Coronary artery (tissue), 2 donors: ENCODE measurements around the gene CEP170.
A peak's percentile ranks its signal among the peaks of the same experiment; 100 is the strongest.
"Not testable (repeated sequence)": the region's sequence is repeated elsewhere in the genome, so short reads cannot be mapped to it uniquely, and the experiment has no call there.

Experiments
- DNase-seq: peaks from one replicate; pipeline ENCODE4 v3.0.0-alpha.2; 2017; ENCODE audit warnings: low spot score
- H3K27ac ChIP-seq, 2 donors: fragments of 200-600 bp; sonication (generic); one replicate each; pipeline ENCODE4 v1.5.1; 2016 to 2019
- H3K4me3 ChIP-seq: fragments of 200-600 bp; sonication (generic); 2 replicates; pipeline ENCODE4 v1.5.1; 2016; ENCODE audit warnings: mild to moderate bottlenecking, moderate library complexity
- TF ChIP-seq, protein P1 (sequence below): fragments of 200-600 bp; sonication (generic); IDR thresholded peaks from one replicate; pipeline ENCODE4 v1.5.1; 2019; ENCODE audit warnings: antibody characterized with exemption

Gene CEP170

DNA sequence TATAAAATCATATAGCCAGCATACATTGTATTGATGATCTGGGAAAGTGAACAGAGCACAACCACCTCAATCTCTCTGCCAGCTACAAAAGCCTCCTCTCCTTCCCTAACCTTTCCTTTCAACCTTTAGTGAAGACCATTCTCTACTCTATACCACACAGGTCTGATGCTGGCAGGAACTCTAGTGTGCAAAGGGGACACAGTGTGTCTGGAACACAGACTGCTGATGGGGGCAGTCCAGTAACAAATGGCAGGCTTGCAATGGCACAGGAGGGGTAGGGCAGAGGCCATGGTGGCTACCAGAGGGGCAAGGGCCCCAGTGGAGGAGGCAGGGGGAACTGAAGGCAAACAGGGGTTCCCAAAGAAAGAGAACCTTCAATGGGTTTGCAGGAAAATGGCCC is 37.0 kb downstream of the CEP170 start:
- H3K4me3 ChIP-seq = no peak overlapping the region
- no peak for DNase-seq
- TF ChIP-seq, protein P1, sequence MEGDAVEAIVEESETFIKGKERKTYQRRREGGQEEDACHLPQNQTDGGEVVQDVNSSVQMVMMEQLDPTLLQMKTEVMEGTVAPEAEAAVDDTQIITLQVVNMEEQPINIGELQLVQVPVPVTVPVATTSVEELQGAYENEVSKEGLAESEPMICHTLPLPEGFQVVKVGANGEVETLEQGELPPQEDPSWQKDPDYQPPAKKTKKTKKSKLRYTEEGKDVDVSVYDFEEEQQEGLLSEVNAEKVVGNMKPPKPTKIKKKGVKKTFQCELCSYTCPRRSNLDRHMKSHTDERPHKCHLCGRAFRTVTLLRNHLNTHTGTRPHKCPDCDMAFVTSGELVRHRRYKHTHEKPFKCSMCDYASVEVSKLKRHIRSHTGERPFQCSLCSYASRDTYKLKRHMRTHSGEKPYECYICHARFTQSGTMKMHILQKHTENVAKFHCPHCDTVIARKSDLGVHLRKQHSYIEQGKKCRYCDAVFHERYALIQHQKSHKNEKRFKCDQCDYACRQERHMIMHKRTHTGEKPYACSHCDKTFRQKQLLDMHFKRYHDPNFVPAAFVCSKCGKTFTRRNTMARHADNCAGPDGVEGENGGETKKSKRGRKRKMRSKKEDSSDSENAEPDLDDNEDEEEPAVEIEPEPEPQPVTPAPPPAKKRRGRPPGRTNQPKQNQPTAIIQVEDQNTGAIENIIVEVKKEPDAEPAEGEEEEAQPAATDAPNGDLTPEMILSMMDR = no peak
- H3K27ac ChIP-seq = no peak overlapping the region

DNA sequence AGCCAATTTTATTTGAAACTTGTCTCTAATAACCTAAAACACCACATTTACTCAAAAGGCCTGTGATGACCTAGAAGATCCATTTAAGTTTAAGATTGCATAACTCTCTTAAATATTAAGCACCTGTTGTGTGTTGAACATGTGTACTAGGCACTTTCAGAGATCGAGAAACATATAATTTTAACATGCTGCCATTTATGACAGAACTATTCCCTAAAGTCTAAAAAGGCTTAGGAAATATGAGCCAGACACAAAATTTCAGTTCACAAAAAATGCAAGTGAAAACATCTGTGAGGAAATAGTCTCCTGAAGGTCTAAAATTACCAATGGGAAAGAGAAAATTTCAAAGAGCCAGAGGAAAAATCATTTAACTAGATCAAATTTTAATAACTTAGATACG is 37.7 kb downstream of the CEP170 start:
- TF ChIP-seq, protein P1 = no peak
- no peak for DNase-seq
- no peak overlapping the region for H3K27ac ChIP-seq
- H3K4me3 ChIP-seq = no peak overlapping the region

DNA sequence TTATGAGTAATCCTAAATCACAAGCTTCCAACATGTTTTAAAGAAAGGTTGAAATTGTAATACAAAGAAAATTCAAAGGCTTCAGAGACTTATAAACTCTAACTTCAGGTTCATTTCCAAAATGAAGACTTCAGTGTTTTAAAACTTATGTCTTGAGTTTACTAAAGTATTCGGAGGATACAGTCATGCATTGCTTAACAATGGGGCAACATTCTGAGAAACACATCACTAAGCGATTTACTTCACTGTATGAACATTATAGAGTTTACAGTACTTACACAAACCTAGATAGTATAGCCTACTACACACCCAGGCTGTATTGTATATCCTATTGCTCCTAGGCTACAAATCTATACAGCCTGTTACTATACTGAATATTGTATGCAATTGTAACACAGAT is 38.3 kb downstream of the CEP170 start:
- DNase-seq = no peak
- H3K27ac ChIP-seq = no peak overlapping the region
- TF ChIP-seq, protein P1 = no peak
- no peak overlapping the region for H3K4me3 ChIP-seq

DNA sequence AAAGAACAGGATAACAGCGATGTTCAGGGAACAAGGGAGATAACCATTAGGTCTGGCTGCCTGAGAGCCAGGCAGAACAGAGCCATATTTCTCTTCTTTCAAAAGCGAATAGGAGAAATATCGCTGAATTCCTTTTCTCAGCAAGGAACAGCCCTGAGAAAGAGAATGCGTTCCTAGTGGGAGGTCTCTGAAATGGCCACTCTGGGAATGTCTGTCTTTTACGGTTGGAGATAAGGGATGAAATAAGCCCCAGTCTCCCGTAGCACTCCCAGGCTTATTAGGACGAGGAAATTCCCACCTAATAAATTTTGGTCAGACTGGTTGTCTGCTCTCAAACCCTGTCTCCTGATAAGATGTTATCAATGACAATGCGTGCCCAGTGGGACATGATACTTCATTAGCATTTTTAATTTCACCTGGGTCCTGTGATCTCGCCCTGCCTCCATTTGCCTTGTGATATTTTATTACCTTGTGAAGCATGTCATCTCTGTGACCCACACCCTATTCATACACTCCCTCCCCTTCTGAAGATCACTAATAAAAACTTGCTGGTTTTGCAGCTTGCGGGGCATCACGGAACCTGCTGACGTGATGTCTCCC is 39.7 kb downstream of the CEP170 start:
- not testable (repeated sequence) for H3K4me3 ChIP-seq, DNase-seq, H3K27ac ChIP-seq

DNA sequence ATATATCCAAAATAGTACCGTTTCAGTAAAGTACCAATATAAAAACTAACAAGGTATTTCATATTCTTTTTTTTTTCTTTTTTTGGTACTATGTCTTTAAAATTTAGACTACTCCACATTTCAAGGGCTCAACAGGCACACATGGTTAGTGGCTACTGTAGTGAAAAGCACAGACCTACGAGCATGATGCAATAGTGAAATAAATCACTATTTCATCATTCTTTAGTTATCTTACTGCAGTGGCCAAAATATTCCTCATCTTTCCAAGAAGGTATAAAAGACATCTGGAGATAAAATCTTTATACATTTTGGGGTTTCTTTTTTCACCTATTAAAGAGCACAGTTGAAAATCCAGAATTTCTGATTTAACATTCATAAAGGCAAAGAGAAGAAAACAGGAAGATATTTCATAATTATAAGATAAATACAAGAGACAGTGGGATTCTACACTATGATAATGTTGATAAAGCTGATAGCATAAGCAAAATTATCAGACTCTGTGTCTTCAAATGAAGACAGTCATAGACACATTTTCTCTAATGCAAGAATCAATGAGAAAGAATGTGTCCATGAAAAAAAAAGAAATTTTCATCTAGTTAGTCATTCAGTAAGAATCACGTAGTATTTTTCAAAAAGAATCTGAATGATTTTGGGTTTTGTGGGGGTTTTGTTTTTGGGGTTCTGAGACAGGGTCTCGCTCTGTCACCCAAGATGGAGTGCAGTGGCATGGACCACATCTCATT is 41.9 kb downstream of the CEP170 start:
- H3K4me3 ChIP-seq = no peak overlapping the region
- H3K27ac ChIP-seq = no peak overlapping the region
- DNase-seq = no peak
- TF ChIP-seq, protein P1 = no peak

DNA sequence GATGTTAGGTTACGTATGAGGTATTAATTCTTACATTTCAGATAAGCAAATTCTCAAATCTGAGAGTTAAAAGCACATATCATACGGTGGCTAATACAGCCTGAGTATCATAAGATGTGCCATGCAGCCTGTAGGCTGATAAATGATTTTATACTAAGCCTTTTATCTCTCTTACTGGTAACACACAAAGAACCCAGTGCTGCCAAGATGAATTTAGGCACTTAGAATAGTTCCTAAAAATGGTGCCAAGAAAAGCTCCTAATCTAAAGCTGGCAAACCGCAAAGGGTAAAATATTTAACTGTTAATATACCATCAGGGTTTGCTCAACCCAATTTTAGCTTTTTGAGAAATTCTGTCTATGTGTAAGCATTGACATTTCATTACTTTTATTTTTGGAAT is 43.1 kb downstream of the CEP170 start:
- H3K4me3 ChIP-seq, DNase-seq, H3K27ac ChIP-seq: not testable (repeated sequence)

DNA sequence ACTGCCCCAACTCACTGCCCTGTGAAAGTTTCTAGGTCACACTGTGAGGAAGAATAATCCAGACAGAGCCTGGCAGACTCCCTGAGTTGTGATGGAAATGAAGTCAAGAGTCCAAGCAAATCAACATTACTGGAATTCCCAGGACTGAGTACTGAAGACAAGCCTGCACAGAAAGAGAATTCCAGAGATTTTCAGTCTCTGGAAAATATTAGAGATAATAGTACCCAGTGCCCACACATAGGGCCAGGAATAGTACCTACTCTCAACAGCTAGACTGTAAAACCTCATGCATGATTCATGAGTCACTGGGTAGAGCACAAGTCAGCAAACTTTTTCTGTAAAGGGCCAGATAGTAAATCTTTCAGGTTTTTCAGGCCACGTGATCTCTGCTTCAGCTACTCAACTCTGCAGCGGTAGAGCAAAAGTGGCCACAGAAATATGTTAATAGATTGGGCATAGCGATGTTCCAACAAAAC is 50.0 kb downstream of the CEP170 start:
- not testable (repeated sequence) for H3K4me3 ChIP-seq, DNase-seq
- peak overlapping the region in 1 of 2 donors; percentile 47 for H3K27ac ChIP-seq

DNA sequence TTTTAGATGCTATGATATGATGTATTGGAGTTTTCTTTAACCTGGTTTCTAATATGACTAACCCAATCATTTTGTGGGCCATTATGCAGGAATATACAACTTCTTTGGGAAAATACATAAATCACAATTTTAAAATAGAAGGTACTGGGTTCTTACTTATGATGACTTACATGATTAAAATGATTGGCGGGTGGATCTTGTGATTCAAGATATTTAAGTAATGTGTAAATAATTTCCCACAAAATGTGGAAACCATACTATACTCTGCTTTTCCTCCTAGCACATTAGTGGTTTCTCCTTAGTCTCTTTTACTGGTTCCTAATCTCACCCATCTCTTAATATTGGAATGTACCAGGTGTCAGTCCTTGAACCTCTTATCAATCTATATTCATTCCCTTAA is 50.7 kb downstream of the CEP170 start:
- H3K27ac ChIP-seq, H3K4me3 ChIP-seq, DNase-seq: not testable (repeated sequence)

DNA sequence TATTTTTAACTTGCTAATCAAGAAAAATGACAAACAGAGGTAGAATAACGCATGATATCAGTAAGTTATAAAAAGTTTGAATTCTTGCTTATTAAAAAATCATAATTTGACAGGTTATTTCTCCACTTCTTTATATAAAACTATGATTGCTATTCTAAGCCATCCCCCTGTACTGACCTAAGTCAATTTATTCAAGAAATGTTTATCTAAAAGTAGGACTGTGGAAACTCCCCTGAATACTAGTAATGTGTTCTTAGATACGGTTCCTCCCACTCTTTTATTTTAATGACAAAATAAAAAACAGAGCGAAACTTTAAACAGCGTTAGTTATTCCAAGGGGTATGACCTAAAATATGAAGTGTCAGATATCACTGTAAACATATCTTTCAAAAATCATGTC is 51.9 kb downstream of the CEP170 start:
- not testable (repeated sequence) for H3K4me3 ChIP-seq, H3K27ac ChIP-seq, DNase-seq

DNA sequence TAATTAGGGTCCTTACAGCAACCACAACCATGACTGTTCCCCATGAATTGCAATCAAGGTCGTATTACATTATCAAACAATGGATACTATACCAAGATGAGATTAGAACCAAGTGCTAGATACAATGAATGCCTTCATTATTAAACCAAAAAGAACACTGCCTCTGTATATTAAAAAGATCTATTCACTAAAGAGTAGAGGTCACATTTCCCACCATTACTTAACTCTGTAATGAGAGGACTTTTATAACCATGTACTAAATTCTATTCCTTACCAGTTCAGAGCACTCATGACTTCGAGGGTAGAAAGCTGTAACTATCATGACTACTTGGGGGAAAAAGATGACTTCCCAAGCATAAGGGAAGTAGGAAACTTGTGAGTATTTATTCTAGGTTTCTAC is 53.8 kb downstream of the CEP170 start:
- not testable (repeated sequence) for DNase-seq, H3K4me3 ChIP-seq, H3K27ac ChIP-seq

DNA sequence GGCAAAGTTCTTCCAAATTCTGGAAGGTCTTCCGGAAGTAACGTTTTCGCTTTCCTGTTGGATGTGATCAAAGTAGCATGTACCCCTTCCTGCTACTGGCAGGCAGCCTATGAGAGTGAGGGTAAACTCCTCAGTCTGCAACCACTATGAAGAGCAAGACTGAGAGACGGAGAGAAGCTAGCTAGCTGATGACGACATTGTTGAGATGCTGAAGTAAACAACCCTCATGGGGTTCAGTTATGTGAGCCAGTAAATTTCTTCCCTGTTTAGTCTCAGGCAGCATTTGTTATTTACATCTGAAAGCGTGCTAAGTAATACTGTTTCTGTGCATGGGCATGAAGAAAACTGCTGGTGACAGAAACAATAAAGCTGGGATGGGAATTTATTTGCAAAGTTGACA is 57.6 kb downstream of the CEP170 start:
- H3K27ac ChIP-seq, DNase-seq, H3K4me3 ChIP-seq: not testable (repeated sequence)

DNA sequence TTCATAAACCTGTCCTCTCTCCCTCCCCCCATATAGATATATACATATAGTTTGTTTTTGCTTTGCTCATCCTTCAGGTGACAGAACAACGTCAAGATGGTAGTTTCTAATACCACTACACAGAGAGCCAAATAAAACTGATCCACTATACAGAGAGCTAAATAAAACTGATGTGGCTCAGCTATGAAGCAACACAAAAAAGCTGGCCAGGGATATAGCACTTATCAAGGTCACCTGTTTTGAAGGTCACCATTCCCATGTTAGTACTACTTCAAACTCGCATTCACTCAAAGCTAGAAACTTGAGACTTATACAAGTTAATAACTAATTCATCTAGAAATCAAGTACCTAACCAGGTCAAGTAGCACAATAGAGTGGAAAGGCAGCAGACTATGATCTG is 61.8 kb downstream of the CEP170 start:
- not testable (repeated sequence) for H3K27ac ChIP-seq, DNase-seq

DNA sequence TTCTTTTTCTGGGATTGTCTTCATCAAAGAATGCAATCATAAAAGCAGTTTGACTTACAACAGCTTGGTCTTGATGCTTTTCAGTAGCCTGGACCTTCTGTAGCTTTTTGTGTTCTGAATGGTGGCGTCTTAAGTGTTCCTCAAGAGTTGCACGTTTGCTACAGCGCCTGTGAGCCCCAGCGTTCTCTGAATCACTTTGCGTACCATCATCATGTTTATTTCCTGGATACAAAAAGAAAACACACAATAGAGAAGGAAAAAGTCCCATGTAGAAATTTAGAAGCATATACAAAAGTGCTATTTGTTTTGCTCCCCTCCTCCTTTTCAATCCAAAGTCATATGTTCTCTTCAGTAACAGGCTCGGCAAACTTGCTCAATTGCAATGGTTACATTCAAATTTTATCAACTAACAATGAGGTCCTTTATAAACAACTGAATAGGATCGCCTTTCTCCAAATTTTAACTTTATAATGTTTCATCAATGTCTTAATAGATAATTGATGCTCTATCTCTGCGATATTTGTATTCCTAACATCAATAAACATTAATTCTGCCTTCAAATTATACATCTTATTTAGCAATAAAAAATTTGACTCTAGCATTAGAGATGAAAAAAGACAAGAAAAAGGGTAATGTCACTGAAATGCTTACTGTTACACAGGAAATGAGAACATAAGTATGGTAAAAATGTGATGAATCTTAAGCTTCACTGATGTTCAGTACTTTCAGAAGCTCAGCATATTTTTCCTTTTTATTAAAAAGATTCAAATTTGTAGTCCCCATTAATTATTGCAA is 68.7 kb downstream of the CEP170 start:
- not testable (repeated sequence) for DNase-seq, H3K27ac ChIP-seq, H3K4me3 ChIP-seq

More for the DNA sequence above, 61.8 kb downstream of the CEP170 start:
- H3K4me3 ChIP-seq = not testable (repeated sequence)

DNA sequence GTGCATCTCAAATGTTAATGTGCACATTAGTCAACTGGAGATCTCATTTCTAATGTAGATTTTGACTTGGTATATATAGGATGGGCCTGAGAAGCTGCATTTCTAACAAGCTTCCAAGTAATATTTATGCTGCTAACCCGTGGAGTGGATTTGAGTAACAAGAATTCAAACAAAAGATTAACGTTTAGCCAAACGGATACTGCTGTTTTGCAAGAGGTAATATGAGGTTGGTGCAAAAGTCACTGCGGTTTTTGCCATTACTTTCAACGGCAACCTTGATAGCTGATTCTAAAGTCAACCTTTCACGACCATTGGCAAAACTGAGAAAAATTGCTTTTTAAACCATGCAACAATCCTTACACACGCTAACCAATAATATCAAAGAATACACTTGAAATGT is 70.3 kb downstream of the CEP170 start:
- H3K27ac ChIP-seq, DNase-seq, H3K4me3 ChIP-seq: not testable (repeated sequence)
